ELF-1 (cell line): ENCODE results near the gene SLC6A16.

Source experiments
- DNase-seq: peaks from one replicate; pipeline ENCODE4 v3.0.0-alpha.2; 2016; ENCODE audit warnings: low read depth, low spot score

Gene SLC6A16

DNA sequence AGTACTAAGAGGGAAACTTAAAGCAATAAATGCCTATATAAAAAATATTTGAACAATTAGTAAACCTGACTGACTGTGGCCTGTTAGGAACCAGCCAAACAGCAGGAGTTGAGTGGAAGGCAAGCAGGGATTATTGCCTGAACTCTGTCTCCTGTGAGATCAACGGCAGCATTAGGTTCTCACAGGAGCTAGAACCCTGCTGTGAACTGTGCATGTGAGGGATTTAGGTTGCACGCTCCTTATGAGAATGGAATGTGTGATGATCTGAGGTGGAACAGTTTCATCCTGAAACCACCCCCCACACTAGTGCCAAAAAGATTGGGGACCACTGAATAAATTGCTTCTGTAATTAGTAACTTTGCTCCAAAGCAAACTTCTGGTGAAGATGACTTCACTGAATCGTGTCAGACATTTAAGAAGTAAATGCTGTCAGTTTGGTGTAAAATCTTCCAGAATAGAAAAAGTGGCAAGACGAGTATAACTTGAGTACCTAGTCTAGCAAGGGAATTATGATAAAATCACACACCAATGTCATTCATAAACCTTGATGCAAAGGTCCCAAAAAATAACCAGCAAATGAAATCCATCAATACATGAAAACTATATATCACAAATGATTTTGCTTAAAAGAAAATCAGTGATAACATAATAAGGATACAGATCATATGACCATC, 53.8 kb downstream of the SLC6A16 start:
- DNase-seq: no peak

DNA sequence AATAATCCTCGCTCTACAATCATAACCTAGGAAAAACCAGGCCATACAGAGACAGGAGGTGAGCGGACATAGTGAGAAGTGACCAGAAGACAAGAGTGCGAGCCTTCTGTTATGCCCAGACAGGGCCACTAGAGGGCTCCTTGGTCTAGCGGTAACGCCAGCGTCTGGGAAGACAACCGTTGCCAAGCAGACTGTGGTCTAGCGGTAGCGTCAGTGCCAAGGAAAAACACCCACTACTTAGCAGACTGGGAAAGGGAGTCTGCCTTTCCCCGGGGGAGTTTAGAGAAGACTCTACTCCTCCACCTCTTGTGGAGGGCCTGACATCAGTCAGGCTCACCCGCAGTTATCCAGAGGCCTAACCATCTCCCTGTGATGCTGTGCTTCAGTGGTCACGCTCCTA, 58.6 kb downstream of the SLC6A16 start:
- peak; percentile 72 for DNase-seq

DNA sequence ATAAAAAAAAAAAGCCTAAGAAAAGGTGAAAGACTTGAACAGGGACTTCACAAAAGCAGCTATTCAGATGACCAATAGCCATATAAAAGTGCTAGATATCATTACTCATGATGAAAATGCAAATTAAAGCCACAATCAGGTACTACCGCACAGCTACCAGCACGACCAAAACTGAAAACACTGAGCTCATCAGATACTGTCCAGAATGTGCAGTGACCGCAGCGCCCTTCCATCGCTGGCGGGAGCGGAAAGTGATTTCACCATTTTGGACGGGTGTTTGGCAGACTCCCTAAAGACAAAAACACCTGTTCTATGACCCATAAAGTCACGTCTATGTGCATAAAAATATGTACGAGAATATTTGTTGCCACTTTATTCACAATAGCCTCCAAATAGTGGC, 60.7 kb downstream of the SLC6A16 start:
- no peak for DNase-seq

DNA sequence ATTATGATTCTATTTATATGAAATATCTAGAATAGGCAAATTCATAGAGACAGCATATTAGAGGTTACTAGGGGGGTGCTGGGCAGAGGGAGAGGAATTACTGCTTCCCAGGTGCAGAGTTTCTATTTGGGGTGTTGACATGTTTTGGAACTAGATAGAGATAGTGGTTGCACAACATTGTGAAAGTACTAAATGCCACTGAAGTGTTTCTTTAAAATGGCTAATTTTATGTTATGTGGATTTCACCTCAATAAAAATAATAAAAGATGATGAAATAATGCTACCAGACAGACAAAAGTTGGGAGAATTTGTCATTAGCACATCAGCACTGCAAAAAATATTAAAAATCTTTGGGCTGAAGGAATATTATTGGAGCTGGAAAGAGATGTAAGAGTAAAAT, 63.4 kb downstream of the SLC6A16 start:
- no peak for DNase-seq

DNA sequence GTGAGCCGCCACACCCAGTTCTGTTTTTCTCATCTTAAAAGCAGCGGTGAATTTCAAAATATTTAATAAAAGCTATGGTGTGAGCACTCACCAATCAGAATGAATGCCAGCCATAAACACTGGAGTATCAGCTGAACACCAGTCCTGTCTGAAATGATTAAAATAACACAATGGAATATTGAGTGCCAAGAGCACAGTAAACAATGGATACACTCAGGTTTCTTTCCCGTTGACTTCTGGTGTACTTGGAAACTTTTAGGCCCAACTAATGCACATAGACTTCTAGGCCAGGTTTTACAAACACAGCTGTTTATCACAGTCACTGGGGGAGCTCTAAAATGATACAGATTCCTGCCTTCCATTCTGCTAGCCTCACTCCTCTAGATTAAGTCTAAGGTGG, 68.3 kb downstream of the SLC6A16 start:
- DNase-seq: no peak

DNA sequence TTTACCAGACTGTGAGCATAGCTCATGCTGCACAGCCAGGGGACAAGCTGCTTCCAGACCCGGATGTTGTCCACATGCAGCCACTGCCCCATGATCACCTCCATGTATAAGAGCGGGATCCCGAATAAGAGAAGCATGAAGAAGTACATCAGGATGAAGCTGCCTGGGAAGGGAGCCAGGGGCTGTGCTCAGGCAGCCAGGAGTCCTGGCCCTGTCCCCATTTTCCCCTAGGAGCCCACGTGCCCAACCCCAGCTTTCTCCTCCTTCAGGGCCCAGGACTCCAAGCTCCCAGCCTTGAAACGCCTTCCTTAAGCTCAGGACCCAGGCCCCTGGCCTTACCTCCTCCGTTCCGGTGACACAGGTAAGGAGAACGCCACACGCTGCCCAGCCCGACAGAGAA, 69.3 kb downstream of the SLC6A16 start:
- no peak for DNase-seq

DNA sequence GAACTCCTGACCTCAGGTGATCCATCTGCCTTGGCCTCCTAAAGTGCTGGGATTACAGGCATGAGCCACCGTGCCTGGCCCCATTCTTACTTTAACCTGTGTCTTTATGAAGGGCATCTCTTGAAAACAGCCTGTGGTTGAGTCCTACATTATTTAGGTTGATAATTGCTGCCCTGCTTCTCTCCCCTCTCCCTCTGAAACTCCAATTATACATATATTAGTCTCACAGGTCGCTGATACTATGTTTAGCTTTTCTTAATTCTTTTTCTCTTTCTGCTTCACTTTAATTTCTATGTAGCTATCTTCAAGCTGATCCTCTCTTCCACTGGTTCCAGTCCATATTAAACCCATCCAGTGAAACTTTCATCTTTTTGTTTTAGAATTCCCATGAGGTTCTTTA, 75.1 kb downstream of the SLC6A16 start:
- DNase-seq: no peak

DNA sequence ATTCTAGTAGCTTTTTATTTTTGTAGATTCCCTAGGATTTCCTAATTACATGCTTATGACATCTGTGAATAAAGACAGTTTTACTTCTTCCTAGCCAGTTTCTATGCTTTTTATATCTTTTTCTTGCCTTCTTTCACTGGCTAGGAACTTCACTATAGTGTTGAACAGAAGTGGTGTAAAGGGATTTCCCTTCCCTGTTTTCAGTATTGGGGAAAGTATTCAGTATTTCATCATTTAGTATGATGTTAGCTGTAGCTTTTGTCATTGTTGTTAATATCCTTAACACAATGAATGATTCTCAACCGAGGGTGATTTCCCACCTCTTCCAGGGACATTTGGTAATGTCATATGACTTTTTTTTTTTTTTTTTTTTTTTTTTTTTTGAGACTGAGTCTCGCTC, 77.3 kb downstream of the SLC6A16 start:
- no peak for DNase-seq

DNA sequence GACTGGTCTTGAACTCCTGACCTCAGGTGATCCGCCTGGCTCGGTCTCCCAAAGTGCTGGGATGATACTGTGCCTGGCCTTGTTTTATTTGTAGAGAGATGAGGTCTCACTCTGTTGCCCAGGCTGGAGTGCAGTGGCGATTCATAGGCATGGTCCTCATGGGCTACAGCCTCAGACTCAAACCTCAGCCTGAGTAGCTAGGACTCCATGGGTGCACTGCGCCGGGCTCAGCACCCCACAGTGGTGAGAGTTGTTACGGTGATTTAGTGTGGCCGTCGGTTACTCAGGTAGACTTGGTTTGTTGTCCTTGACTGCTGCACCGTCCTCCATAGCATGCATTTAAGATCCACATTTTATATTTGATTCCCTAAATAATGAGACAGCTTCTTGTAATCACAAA, 80.7 kb downstream of the SLC6A16 start:
- no peak for DNase-seq

DNA sequence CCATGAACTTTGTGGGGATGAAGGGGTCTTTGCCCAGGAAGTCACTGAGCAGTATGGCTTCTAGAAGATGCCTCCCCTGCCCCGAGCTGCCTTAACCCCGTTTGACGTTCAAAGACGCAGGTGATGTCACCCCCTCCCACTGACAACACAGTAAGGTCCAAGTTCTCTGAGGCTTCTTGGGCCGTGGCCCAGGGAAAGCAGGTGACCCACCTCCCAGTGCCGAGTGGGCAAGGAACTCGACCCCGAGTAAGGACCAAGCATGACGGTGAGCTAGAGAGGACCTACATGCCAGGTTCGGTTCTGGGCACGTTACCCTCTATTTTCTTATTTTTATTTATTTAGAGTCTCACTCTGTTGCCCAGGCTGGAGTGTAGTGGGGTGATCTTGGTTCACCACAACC, 81.3 kb downstream of the SLC6A16 start:
- DNase-seq: no peak

DNA sequence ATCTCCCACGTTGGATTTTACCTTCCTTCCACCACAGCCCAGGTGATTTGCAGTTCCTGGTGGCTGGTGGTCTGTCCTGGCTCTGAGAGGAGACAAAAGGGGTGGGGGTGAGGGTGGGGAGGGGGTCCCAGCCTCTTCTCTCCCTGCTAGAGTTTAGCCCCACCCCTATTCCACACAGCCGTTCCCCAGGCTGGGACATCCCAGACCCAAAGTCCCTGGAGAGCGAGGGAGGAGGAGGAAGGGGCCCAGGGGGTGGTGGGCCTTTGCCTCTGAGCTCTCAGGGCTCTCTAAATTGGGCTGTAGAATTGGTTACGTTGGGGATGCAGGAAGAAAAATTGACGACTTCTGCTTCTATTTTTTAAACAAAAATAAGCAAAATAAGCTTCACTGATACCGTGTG, 81.9 kb downstream of the SLC6A16 start:
- no peak for DNase-seq

DNA sequence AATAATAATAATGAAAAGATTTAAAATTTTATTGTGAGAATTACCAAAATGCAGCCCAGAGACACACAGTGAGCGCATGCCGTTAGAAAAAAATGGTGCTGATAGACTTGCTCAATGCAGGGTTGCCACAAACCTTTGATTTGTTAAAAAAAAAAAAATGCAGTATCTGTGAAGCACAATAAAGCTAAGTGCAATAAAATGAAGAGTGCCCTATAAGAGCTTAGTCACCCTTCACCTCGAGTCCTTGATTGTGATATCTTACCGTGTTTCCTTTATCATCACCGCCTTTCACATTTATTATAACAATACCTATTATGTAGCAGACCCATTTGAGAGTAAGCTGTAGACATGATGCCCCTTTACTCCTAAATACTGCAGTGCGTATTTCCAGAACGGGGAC, 83.2 kb downstream of the SLC6A16 start:
- DNase-seq: no peak
